ENCODE results near the gene PHF24. TPM values are rescaled to one million over a fixed set of nuclear protein-coding genes. Genes with fewer than 3 reads are reported as not detected.

Gene PHF24
- total RNA-seq, 4 donors from 2014 or later, result 0.26 to 4.2 (median 1.2) TPM

DNA sequence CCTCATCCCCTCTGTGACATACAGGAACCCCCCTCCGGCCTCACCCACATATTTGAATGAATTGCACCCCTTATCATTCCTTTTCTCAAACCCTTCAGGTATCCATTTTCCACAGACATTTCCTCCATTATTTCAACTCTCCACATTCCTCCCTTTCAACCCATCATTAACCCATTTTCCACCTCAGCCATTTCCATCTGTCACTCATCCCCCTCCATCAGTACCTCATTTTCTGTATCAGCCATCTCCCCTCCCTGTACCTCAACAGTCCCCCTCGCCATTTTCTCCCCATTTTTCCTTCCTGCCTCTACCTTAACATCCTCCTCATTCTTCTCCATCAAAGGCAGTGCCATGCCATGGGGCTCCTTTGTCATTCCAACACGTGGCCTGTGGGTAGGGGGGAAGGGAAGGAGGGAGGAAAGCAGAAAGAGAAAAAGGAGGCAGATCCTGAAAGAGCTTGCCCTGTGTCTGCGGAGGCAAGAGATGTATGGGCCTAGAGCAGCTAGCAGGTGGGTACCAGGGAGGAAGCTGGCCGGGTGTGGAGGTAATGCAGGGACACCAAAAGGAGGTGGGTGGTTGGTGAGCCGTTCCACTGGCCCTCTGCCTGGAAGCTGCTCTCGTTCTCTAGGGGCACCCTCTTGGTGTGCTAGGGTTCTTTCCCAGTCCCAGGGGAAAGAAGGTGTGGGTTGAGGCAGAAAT, 33.0 kb downstream of the PHF24 start:
- H3K36me3 ChIP-seq, result peaks cover 2% of the 10 kb centered on the region
- H3K9me3 ChIP-seq, result no peaks in the 10 kb centered on the region
- H3K27me3 ChIP-seq, result no peaks in the 10 kb centered on the region
- WGBS, result 64% methylated on average over 7 of the region's 7 CpGs
- no peak for TF ChIP-seq POLR2A (IDR thresholded peaks at IDR 0.05)
- TF ChIP-seq POLR2AphosphoS5 (IDR thresholded peaks at IDR 0.05), result no peak
- peaks cover 85% of the 10 kb centered on the region for H3K4me1 ChIP-seq
- H3K4me3 ChIP-seq, result peak overlapping the region; percentile 80
- H3K27ac ChIP-seq, result no peak overlapping the region
- DNase-seq (ENCODE audit: low spot score in 2 of 2), result peak; percentile 46 to 62

DNA sequence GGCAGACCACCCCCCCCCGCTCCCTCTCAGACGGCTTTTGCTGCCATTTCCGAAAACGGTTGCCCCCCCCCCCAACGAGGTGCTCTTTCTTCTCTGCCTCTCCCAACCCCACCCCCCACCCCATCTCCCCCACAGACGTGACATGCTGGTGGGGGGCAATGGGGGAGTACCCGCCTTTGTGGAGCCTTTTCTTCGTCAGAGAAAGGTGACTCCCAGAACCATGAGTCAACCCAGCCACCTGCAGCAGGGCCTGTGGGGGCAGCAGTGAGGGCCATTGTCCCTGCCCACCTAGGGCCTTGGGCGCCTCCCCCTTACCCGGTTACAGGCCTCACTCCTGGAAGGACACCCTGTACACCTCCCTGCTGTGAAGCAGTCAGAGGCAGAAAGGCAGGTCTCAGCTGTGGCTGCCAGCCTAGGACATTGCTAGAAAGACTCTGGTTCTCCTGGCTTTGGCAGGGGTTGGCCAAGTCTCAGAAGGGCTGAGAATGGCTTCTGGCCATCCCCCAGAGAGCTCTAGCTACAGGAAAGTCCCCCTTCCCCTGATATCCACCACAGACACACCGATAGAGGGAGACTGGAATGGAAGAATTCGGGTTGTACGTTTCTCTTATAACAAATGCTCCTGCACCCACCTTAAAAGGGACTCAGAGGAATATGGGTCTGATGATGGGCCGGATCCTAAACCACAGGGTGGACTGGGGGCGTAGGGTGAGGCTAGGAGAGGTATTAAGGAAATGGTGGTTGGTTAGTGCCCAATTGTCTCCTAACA, 33.7 kb downstream of the PHF24 start:
- Histone ChIP-seq H3K4me1 (peaks cover 85% of the 10 kb centered on the region), H3K4me3 (no peak overlapping the region), H3K9me3 (no peaks in the 10 kb centered on the region), H3K27ac (peak overlapping the region; percentile 75), H3K27me3 (no peaks in the 10 kb centered on the region), H3K36me3 (peaks cover 10% of the 10 kb centered on the region)
- DNase-seq (ENCODE audit: low spot score in 2 of 2), result peak; percentile 60 to 65
- no peak for TF ChIP-seq EP300 (IDR thresholded peaks at IDR 0.05)
- TF ChIP-seq, protein P1, sequence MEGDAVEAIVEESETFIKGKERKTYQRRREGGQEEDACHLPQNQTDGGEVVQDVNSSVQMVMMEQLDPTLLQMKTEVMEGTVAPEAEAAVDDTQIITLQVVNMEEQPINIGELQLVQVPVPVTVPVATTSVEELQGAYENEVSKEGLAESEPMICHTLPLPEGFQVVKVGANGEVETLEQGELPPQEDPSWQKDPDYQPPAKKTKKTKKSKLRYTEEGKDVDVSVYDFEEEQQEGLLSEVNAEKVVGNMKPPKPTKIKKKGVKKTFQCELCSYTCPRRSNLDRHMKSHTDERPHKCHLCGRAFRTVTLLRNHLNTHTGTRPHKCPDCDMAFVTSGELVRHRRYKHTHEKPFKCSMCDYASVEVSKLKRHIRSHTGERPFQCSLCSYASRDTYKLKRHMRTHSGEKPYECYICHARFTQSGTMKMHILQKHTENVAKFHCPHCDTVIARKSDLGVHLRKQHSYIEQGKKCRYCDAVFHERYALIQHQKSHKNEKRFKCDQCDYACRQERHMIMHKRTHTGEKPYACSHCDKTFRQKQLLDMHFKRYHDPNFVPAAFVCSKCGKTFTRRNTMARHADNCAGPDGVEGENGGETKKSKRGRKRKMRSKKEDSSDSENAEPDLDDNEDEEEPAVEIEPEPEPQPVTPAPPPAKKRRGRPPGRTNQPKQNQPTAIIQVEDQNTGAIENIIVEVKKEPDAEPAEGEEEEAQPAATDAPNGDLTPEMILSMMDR (IDR thresholded peaks at IDR 0.05), result no peak
- no peak for TF ChIP-seq POLR2AphosphoS5 (IDR thresholded peaks at IDR 0.05)
- TF ChIP-seq POLR2A (IDR thresholded peaks at IDR 0.05), result no peak
- 75% methylated on average over 9 of the region's 15 CpGs for WGBS

DNA sequence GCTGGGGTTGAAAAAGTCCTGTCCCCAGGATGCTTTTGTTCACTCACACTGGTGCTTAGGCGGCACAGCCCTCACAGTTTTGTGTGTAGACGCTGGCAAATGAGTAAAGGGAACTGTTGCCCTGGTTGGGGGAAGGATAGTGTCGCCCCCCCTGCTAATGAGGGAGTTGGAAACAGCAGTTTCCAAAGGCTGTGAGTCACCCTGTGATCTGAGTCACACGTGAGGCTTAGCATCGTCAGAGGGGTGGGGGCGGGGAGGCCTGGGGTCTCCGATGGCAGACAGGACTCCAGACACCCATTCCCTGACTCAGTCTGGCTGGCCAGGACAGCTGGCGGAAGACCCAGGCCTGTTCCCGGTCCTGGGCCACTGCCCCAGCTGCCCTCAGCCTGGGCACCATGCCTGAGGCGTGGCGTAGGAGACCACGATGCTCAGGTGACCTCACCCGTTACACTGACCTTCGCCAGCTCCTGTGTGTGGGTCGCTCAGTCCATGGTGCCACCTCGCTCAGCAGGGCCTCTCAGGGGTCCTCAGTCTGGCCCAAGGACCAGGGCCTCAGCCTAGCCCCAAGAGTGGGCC, 34.4 kb downstream of the PHF24 start:
- H3K9me3 ChIP-seq, result no peaks in the 10 kb centered on the region
- peak in 1 of 2 donors; percentile 61 for DNase-seq (ENCODE audit: low spot score in 2 of 2)
- no peak overlapping the region for H3K4me3 ChIP-seq
- TF ChIP-seq POLR2AphosphoS5 (IDR thresholded peaks at IDR 0.05) (no peak), POLR2A (IDR thresholded peaks at IDR 0.05) (no peak), EP300 (IDR thresholded peaks at IDR 0.05) (no peak)
- TF ChIP-seq, protein P1 (IDR thresholded peaks at IDR 0.05), result no peak
- no peaks in the 10 kb centered on the region for H3K27me3 ChIP-seq
- peak overlapping the region; percentile 75 for H3K27ac ChIP-seq
- H3K4me1 ChIP-seq, result peaks cover 78% of the 10 kb centered on the region
- WGBS, result 55% methylated on average over 13 of the region's 16 CpGs
- peaks cover 11% of the 10 kb centered on the region for H3K36me3 ChIP-seq

DNA sequence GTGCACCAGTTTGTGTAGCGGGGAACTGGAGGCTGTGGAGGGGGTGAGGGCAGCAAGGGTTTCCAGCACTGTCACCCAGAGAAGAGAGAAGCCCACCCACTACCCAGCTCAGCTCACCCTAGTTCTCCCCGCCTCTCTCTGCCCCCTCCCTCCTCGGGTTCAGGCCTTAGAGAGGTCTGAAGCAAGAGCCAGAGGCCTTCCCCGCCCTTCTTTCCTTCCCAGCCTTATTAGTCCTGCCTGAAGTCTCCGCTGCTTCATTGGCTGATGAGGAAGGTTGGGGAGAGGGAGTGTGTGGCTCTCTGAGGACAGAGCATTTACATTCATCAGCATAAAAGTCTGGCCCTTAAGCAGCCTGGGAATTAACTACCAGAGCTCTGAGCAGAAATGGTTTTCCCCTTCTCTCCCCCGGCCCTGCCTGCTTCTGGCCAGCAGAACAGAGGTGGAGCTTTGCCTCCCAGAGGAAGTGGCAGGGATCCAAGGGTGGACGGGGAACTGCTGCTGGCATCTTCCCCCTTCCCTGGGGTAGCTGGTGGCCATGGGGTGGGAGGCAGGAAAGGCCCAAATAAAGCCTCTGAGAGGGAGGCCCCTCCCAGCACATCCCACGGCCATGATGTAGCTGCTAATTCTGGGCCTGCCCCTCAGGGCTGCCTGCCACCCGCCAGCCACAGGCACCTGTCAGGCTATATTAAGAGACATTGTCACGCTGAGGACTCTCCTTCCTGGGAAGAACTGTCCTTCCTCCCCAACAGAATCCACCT, 35.6 kb downstream of the PHF24 start:
- Histone ChIP-seq H3K4me1 (peaks cover 70% of the 10 kb centered on the region), H3K27me3 (no peaks in the 10 kb centered on the region), H3K4me3 (no peak overlapping the region), H3K27ac (peak overlapping the region; percentile 75), H3K36me3 (peaks cover 11% of the 10 kb centered on the region), H3K9me3 (no peaks in the 10 kb centered on the region)
- DNase-seq (ENCODE audit: low spot score in 2 of 2), result peak; percentile 79 to 80
- 28% methylated on average over 9 of the region's 10 CpGs for WGBS
- TF ChIP-seq EP300 (IDR thresholded peaks at IDR 0.05) (no peak), POLR2AphosphoS5 (IDR thresholded peaks at IDR 0.05) (no peak), POLR2A (IDR thresholded peaks at IDR 0.05) (no peak)
- TF ChIP-seq, protein P1 (IDR thresholded peaks at IDR 0.05), result no peak

DNA sequence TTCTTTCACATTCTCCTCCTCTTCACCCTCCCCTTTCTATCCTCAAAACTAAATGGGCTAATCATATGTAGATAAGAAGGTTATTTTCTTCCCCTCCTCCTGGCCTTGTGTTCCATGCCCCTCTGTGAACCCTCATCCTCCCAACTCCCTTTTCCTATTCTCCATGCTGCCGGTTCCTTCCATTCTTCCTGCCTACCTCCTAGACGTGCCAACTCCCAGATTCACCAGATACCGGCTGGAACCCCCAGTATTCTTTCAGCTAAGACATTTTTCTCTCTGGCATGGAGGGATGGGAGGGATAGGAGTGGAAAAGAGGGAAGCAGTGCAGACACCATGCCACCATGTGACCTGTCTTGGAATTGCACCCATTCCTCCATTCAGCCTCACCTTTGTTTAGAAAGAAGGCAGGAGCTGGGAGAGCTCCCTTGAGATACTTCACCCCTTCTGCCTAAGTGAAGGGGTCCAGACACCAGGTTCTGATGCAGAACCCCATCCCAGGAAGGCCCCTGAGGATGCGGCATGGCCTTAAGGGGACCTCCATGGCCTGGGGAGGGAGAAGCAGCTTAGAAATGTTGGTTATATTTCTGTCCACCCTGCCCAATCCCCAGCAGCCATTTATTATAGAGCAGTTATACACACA, 36.3 kb downstream of the PHF24 start:
- H3K4me3 ChIP-seq, result no peak overlapping the region
- peaks cover 64% of the 10 kb centered on the region for H3K4me1 ChIP-seq
- no peaks in the 10 kb centered on the region for H3K27me3 ChIP-seq
- TF ChIP-seq POLR2A (IDR thresholded peaks at IDR 0.05), result no peak
- TF ChIP-seq, protein P1 (IDR thresholded peaks at IDR 0.05), result peak in 1 of 2 donors; percentile 51
- WGBS, result 31% methylated on average over 4 of the region's 4 CpGs
- peak in 1 of 2 donors; percentile 49 for DNase-seq (ENCODE audit: low spot score in 2 of 2)
- H3K36me3 ChIP-seq, result peaks cover 11% of the 10 kb centered on the region
- peak overlapping the region; percentile 75 for H3K27ac ChIP-seq
- H3K9me3 ChIP-seq, result no peaks in the 10 kb centered on the region
